Immature natural killer cell (primary cell): ENCODE data around the gene EXOSC6. TPM values are rescaled to one million over a fixed set of nuclear protein-coding genes. Genes with fewer than 3 reads are reported as not detected.
"Not testable (repeated sequence)": the region's sequence is repeated elsewhere in the genome, so short reads cannot be mapped to it uniquely, and the experiment has no call there.

Source experiments
- DNase-seq, 3 donors: peaks; one replicate each; pipeline ENCODE4 v3.0.0; 2022; ENCODE audit warnings: mixed read lengths in 1 of 3
- H3K27ac Mint-ChIP-seq, 6 donors: one replicate each; pipeline ENCODE4 v1.8.0; 2020; ENCODE audit warnings: mixed read lengths in 6 of 6, mild to moderate bottlenecking in 5 of 6, inconsistent platforms in 4 of 6, moderate library complexity in 3 of 6
- H3K27me3 Mint-ChIP-seq, 3 donors: one replicate each; pipeline ENCODE4 v1.8.0; 2020 to 2021; ENCODE audit warnings: low read depth in 3 of 3, mild to moderate bottlenecking in 3 of 3, mixed read lengths in 3 of 3, moderate library complexity in 3 of 3, inconsistent platforms in 1 of 3
- H3K36me3 Mint-ChIP-seq, 3 donors: one replicate each; pipeline ENCODE4 v1.8.0; 2020; ENCODE audit warnings: mixed read lengths in 3 of 3, inconsistent platforms in 2 of 3, mild to moderate bottlenecking in 2 of 3
- H3K4me1 Mint-ChIP-seq, 2 donors: one replicate each; pipeline ENCODE4 v1.8.0; 2020; ENCODE audit warnings: inconsistent platforms in 2 of 2, mild to moderate bottlenecking in 2 of 2, mixed read lengths in 2 of 2, moderate library complexity in 1 of 2
- H3K4me3 Mint-ChIP-seq, 5 donors: one replicate each; pipeline ENCODE4 v1.8.0; 2020; ENCODE audit warnings: mild to moderate bottlenecking in 5 of 5, mixed read lengths in 5 of 5, inconsistent platforms in 3 of 5, moderate library complexity in 3 of 5
- H3K9me3 Mint-ChIP-seq, 6 donors: one replicate each; pipeline ENCODE4 v1.8.0; 2020; ENCODE audit warnings: mild to moderate bottlenecking in 6 of 6, mixed read lengths in 6 of 6, inconsistent platforms in 4 of 6, moderate library complexity in 3 of 6
- polyA plus RNA-seq, 3 donors: library from polyadenylated mRNA; unstranded; fragments of 300-500 nt; fragmentation: Illumina TruSeq; gene quantifications; one replicate each; pipeline ENCODE4 v1.2.3, GENCODE V29; 2021

Gene EXOSC6
- polyA plus RNA-seq, 3 donors from 2014 or later = 3.9 to 11.8 (median 5.9) TPM

- H3K27ac Mint-ChIP-seq, DNase-seq, H3K27me3 Mint-ChIP-seq, H3K9me3 Mint-ChIP-seq, H3K4me3 Mint-ChIP-seq, H3K36me3 Mint-ChIP-seq, H3K4me1 Mint-ChIP-seq: not testable (repeated sequence)
Measured at GRCh38 chr16:70203508-70203907, 48.2 kb downstream of the EXOSC6 start.

GRCh38 chr16:70200063-70200462 lies 51.7 kb downstream of the EXOSC6 start:
- not testable (repeated sequence) for H3K4me3 Mint-ChIP-seq, H3K4me1 Mint-ChIP-seq, H3K27me3 Mint-ChIP-seq, H3K9me3 Mint-ChIP-seq, H3K36me3 Mint-ChIP-seq, DNase-seq, H3K27ac Mint-ChIP-seq

DNA sequence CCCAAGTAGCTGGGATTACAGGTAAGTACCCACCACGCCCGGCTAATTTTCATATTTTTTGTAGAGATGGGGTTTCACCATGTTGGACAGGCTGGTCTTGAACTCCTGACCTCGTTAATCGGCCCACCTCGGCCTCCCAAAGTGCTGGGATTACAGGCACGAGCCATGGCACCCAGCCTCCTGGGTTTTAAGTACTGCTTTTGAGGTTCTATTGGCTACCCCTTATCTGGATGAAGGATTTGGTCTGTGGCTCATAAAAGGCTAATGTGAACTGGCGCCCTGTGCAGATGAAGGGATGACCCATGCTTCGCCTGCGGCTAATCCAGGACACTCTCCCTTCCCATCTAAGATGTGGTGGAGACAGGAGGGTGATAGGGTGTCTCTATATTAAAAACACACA lies 52.6 kb downstream of the EXOSC6 start:
- H3K9me3 Mint-ChIP-seq, H3K27ac Mint-ChIP-seq, H3K27me3 Mint-ChIP-seq, DNase-seq, H3K36me3 Mint-ChIP-seq, H3K4me1 Mint-ChIP-seq, H3K4me3 Mint-ChIP-seq: not testable (repeated sequence)

- not testable (repeated sequence) for H3K27me3 Mint-ChIP-seq, H3K9me3 Mint-ChIP-seq, H3K4me3 Mint-ChIP-seq, DNase-seq, H3K4me1 Mint-ChIP-seq, H3K36me3 Mint-ChIP-seq, H3K27ac Mint-ChIP-seq
Measured at GRCh38 chr16:70198666-70199065, 53.1 kb downstream of the EXOSC6 start.

- not testable (repeated sequence) for H3K9me3 Mint-ChIP-seq, DNase-seq, H3K4me3 Mint-ChIP-seq, H3K36me3 Mint-ChIP-seq, H3K27ac Mint-ChIP-seq, H3K27me3 Mint-ChIP-seq, H3K4me1 Mint-ChIP-seq
Measured at GRCh38 chr16:70198230-70198629, 53.5 kb downstream of the EXOSC6 start.

- not testable (repeated sequence) for H3K27me3 Mint-ChIP-seq, H3K27ac Mint-ChIP-seq, H3K36me3 Mint-ChIP-seq, H3K4me1 Mint-ChIP-seq, H3K9me3 Mint-ChIP-seq, DNase-seq, H3K4me3 Mint-ChIP-seq
Measured at GRCh38 chr16:70197611-70198010, 54.1 kb downstream of the EXOSC6 start.

Other genes starting within 250 kb of the EXOSC6 start
- gene PDPR, start 137.6 kb downstream of the EXOSC6 start, polyA plus RNA-seq = 10 to 100 TPM in 1 of 3 donors, 1 to 10 TPM in 2; 1.9 to 17.0 (median 5.2) TPM
- not detected for gene CLEC18C, start 78.2 kb downstream of the EXOSC6 start, polyA plus RNA-seq
- gene AARS1, start 37.6 kb upstream of the EXOSC6 start, polyA plus RNA-seq = 10 to 100 TPM; 25.4 to 47.1 (median 38.6) TPM
- gene DDX19B, start 47.2 kb upstream of the EXOSC6 start, polyA plus RNA-seq = 10 to 100 TPM; 53.1 to 85.3 (median 68.7) TPM
- 10 to 100 TPM; 25.3 to 47.1 (median 27.4) TPM for gene DDX19A, start 95.0 kb upstream of the EXOSC6 start, polyA plus RNA-seq
- 10 to 100 TPM; 11.1 to 20.7 (median 17.4) TPM for gene ST3GAL2, start 187.2 kb upstream of the EXOSC6 start, polyA plus RNA-seq
- gene FCSK, start 202.7 kb upstream of the EXOSC6 start, polyA plus RNA-seq = 10 to 100 TPM in 2 of 3 donors, 1 to 10 TPM in 1; 6.7 to 11.9 (median 10.5) TPM